ENCODE measurements around the gene ADGRB3.

The ADGRB3 gene

DNA sequence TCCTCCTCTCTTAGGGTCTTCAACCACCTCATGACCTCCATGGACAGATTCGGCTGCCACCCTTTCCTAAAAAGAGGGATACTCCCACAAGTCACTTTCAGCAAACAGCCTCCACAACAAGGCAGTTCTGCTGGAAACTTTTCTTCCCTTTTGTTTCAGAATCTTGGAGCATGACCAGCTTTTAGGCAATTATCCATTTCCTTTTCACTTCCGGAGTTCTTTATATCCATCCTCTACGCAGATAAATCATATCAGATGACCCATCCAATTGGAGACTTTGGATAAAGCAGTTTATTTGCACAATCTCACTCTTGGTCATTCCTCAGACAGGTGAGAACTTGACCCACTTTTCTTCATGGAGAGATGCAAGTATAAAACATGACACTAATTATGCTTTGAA, 763.2 kb downstream of the ADGRB3 start:
- no peak for DNase-seq (ENCODE audit: low read depth)
- TF ChIP-seq, protein P1, sequence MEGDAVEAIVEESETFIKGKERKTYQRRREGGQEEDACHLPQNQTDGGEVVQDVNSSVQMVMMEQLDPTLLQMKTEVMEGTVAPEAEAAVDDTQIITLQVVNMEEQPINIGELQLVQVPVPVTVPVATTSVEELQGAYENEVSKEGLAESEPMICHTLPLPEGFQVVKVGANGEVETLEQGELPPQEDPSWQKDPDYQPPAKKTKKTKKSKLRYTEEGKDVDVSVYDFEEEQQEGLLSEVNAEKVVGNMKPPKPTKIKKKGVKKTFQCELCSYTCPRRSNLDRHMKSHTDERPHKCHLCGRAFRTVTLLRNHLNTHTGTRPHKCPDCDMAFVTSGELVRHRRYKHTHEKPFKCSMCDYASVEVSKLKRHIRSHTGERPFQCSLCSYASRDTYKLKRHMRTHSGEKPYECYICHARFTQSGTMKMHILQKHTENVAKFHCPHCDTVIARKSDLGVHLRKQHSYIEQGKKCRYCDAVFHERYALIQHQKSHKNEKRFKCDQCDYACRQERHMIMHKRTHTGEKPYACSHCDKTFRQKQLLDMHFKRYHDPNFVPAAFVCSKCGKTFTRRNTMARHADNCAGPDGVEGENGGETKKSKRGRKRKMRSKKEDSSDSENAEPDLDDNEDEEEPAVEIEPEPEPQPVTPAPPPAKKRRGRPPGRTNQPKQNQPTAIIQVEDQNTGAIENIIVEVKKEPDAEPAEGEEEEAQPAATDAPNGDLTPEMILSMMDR (IDR thresholded peaks at IDR 0.05; ENCODE audit: low read length, missing control alignments), result no peak
- no peak overlapping the region for H3K4me3 ChIP-seq (replicated peaks; ENCODE audit: low read depth, low read length)

DNA sequence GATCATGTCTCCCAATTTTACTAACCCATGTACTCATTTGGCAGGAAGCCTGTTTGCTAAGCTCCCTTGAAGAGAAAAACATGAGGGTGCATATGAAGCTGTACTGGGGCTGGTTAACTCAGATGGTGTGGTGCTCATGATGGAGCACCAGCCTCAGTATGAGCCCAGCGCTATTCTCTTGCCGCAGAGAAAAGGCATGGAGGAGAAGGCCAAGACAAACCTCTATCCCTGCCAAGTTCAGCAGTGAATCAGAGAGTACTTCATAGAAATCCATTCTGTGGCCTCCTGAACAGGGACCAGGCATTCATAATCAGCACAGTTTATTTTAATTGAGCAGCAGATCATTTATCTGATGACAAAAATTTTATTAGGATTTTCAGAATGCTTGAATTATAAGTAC, 763.6 kb downstream of the ADGRB3 start:
- TF ChIP-seq, protein P1 (IDR thresholded peaks at IDR 0.05; ENCODE audit: low read length, missing control alignments), result no peak
- H3K4me3 ChIP-seq (replicated peaks; ENCODE audit: low read depth, low read length), result no peak overlapping the region
- no peak for DNase-seq (ENCODE audit: low read depth)

DNA sequence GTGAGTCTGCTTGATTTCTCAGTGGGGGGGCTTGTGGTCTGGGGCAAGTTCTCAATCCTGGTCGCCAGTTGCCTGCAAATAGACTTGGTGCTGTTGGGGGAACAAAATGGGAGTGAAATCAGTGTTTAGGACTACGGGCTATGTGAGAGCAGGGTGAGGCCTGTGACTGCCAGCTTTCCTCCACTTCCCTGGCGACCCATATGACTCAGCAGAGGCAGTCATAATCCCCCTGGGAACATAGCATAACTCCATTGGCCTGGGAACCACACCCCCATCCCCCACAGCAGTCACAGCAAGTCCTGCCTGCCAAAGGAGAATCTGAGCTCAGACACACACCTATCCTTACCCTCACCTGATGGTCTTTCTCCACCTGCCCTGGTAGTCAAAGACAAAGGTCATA, 773.8 kb downstream of the ADGRB3 start:
- TF ChIP-seq, protein P1 (IDR thresholded peaks at IDR 0.05; ENCODE audit: low read length, missing control alignments), result no peak
- no peak for DNase-seq (ENCODE audit: low read depth)
- no peak overlapping the region for H3K4me3 ChIP-seq (replicated peaks; ENCODE audit: low read depth, low read length)

DNA sequence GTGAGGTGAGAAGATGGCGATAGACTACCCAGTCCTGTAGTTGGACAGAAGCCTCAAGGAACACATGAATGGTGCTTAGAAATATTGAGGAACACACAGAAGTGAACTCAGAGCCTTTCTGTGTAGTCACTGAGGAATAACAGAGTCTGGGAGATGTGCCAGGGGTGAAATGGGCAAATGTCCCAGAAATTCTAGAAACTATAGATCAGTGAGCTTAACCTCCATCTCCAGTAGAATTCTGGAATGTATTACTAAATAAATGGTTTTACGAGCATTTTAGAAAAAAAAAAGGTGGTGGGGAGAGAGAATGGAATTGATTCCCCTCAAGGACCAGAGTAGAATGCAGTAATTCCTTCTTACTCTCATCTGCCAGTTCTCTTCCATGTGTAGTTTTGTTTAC, 781.7 kb downstream of the ADGRB3 start:
- DNase-seq (ENCODE audit: low read depth), result peak; percentile 15
- TF ChIP-seq, protein P1 (IDR thresholded peaks at IDR 0.05; ENCODE audit: low read length, missing control alignments), result no peak
- no peak overlapping the region for H3K4me3 ChIP-seq (replicated peaks; ENCODE audit: low read depth, low read length)

DNA sequence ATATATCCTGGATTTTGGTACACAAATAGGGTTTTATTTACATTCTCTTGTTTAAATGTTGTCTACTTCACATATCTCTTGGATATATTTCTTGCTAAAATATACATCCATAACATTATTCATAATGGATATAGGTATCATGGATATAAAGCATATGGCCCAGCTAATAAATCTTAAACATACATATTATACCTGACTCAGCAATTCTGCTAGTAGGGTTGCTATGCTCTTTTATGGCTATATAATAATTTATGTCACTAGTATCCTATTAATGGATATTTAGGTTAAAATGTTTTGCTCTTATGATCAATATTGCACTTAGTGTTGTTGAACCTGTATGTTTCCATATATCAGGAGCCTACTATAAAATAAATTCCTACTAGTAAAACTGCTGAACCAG, 786.2 kb downstream of the ADGRB3 start:
- DNase-seq (ENCODE audit: low read depth), result no peak
- TF ChIP-seq, protein P1 (IDR thresholded peaks at IDR 0.05; ENCODE audit: low read length, missing control alignments), result no peak
- H3K4me3 ChIP-seq (replicated peaks; ENCODE audit: low read depth, low read length), result no peak overlapping the region

DNA sequence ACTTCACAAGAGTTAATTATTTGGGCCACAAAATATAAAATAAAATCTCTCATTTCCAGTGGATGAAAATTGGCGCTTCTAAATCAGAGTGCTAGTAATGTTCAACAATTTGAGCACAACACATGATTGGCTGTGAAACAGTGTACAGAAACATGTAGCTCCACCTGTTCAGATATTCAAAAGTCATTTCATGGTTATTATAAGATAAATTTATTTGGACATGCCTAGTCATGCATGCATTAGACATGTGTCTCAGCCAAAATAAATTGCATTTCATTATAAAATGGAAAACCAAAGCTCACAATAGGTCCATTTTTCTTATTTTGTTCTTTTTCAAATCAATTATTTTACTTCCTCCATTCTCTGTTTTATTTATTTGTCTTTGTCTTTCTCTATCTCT, 786.9 kb downstream of the ADGRB3 start:
- no peak overlapping the region for H3K4me3 ChIP-seq (replicated peaks; ENCODE audit: low read depth, low read length)
- TF ChIP-seq, protein P1 (IDR thresholded peaks at IDR 0.05; ENCODE audit: low read length, missing control alignments), result no peak
- no peak for DNase-seq (ENCODE audit: low read depth)

DNA sequence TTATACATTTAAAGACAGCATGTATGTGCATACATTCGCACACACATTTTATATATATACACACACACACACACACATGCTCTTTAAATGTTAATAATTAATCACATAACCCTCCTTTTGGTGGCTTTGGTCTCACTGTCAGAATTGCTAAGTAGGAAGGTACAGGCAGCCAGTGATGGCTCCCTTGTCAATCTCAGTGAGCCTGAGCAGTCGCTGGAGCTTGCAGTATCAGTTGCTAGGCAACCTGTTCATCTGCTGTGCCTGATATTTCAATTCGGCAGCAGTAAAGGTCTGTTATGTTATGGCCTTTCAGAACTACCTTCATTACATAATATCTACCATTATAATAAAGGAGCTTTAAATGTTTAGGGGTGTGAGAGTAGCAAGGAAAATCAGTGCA, 787.4 kb downstream of the ADGRB3 start:
- no peak for DNase-seq (ENCODE audit: low read depth)
- no peak overlapping the region for H3K4me3 ChIP-seq (replicated peaks; ENCODE audit: low read depth, low read length)
- TF ChIP-seq, protein P1 (IDR thresholded peaks at IDR 0.05; ENCODE audit: low read length, missing control alignments), result no peak
